ENCODE data around the gene NOBOX.

GRCh38 chr7:144407266-144407931 lies 3.9 kb upstream of the NOBOX start:
- TF ChIP-seq CTCF (IDR thresholded peaks at IDR 0.05) = no peak
- no peak for TF ChIP-seq EZH2 (IDR thresholded peaks at IDR 0.05; ENCODE audit: borderline replicate concordance, insufficient read depth, low read depth, low read length, poor library complexity, severe bottlenecking)

Measured in B cell (primary cell).